Breast epithelium (tissue), 3 donors: ENCODE results near the gene TSPAN2.

Experiments used
- CTCF ChIP-seq, 3 donors: fragments of 450-650 bp; IDR thresholded peaks; one replicate each; pipeline ENCODE4 v1.5.1; 2016 to 2017; ENCODE audit warnings: antibody characterized with exemption in 3 of 3, mild to moderate bottlenecking in 3 of 3, moderate library complexity in 3 of 3
- POLR2AphosphoS5 ChIP-seq, 3 donors: sonication (generic); formaldehyde crosslinking; IDR thresholded peaks; one replicate each; pipeline ENCODE4 v1.6.1; 2017; ENCODE audit warnings: antibody characterized with exemption in 3 of 3

GRCh38 chr1:115107516-115108260 lies 18.4 kb upstream of the TSPAN2 start:
- no peak for TF ChIP-seq POLR2AphosphoS5 (IDR thresholded peaks at IDR 0.05)
- TF ChIP-seq CTCF (IDR thresholded peaks at IDR 0.05), result no peak
